Retinal pigment epithelial cell (primary cell): ENCODE measurements around the gene ACVR1B.

Experiments
- DNase-seq: peaks from one replicate; pipeline ENCODE4 v3.0.0-alpha.2; 2010; ENCODE audit warnings: low read depth
- H3K4me3 ChIP-seq: 2 replicates; pipeline ENCODE4 v1.5.1; 2011; ENCODE audit warnings: mild to moderate bottlenecking, low read length, control low read depth, moderate library complexity
- CTCF ChIP-seq: conservative IDR thresholded peaks from 2 replicates; pipeline ENCODE4 v1.5.1; 2011; ENCODE audit warnings: low read depth, low read length, control low read depth, inconsistent platforms

Gene ACVR1B

GRCh38 chr12:51980051-51980808 is 28.7 kb downstream of the ACVR1B start:
- no peak overlapping the region for H3K4me3 ChIP-seq
- peak; percentile 96 for TF ChIP-seq CTCF
- no peak for DNase-seq

- DNase-seq, result no peak
- H3K4me3 ChIP-seq, result no peak overlapping the region
- no peak for TF ChIP-seq CTCF
These were observed 29.3 kb downstream of the ACVR1B start for GRCh38 chr12:51980809-51981127.

DNA sequence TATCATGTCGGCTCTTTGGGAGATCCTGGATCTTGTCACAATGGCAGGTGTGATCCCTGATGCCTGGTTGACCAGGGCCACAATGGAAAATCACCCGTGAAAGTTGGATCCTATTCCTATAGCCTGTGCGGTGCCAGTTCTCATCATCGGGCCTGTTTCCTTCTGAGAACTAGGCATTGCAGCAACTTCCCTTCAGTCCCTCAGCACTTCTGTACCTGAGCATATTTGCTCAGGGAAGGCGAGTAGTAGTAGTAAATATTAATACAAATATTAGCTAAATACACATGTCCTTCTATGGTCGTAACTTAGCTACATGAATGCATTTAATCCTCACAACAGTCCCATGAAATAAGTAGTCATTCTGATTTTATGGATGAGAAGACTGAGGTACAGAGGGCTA is 33.2 kb downstream of the ACVR1B start:
- H3K4me3 ChIP-seq, result no peak overlapping the region
- TF ChIP-seq CTCF, result no peak
- no peak for DNase-seq

- no peak overlapping the region for H3K4me3 ChIP-seq
- DNase-seq, result no peak
- no peak for TF ChIP-seq CTCF
These were observed 33.8 kb downstream of the ACVR1B start for GRCh38 chr12:51985154-51985835.

DNA sequence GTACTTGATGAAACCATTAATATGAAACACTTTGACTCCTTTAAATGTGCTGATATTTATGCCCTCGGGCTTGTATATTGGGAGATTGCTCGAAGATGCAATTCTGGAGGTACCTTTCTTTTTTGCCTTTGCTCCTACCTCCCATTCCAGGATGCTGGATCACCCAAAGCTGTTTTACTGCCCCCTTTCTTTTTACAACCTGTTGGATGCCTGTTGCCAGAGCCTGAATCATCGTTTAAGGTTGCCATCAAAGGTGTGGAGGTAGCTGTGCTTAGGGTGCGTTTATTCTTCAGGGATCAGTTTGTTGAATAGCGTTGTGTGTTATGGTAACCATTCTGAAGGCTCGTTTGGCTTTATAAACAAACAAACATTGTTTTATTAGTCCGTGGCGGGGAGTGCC is 35.3 kb downstream of the ACVR1B start:
- TF ChIP-seq CTCF, result no peak
- no peak overlapping the region for H3K4me3 ChIP-seq
- no peak for DNase-seq

DNA sequence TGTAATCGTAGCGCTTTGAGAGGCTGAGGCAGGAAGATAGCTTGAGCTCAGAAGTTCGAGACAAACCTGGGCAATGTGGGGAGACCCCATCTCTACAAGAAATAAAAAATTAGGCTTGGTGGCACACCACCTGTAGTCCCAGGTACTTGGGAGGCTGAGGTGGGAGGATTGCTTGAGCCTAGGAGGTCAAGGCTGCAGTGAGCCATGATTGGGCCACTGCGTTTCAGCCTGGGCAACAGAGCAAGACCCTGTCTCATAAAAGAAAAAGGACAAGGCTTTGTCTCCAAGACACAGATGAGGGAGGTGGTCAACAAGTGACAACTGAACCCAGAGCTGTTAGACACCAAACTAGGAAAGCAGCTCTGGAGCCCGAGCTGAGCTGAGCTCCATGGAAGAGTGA is 40.7 kb downstream of the ACVR1B start:
- DNase-seq, result no peak
- H3K4me3 ChIP-seq, result no peak overlapping the region

More for the DNA sequence above, 40.7 kb downstream of the ACVR1B start:
- no peak for TF ChIP-seq CTCF
